GM18907 (cell line): ENCODE measurements around the gene SULT1C3.

Experiments used
- ATAC-seq: cut with Tn5 transposase; IDR thresholded peaks from one replicate; pipeline ENCODE4 v1.9.1; 2021; ENCODE audit warnings: mild to moderate bottlenecking, moderate library complexity; ENCODE audit not compliant: unreplicated experiment

The SULT1C3 gene

GRCh38 chr2:108297436-108298141 is 57.8 kb downstream of the SULT1C3 start:
- no peak for ATAC-seq

- ATAC-seq = no peak
These were observed 61.8 kb downstream of the SULT1C3 start for GRCh38 chr2:108301558-108301957.

GRCh38 chr2:108304975-108305374 is 65.2 kb downstream of the SULT1C3 start:
- ATAC-seq = peak; percentile 85

- no peak for ATAC-seq
These were observed 66.1 kb downstream of the SULT1C3 start for GRCh38 chr2:108305901-108306300.

GRCh38 chr2:108309903-108310302 is 70.1 kb downstream of the SULT1C3 start:
- ATAC-seq = no peak
